PFSK-1 (cell line): ENCODE data around the gene EXOC4.

Experiments used
- FOXP2 ChIP-seq: optimal IDR thresholded peaks from 2 replicates; pipeline ENCODE3; 2011; ENCODE audit warnings: borderline replicate concordance, control low read depth, inconsistent platforms; ENCODE audit not compliant: insufficient read depth; ENCODE audit errors: extremely low read length, extremely low read depth
- POLR2AphosphoS5 ChIP-seq: IDR thresholded peaks from 2 replicates; pipeline ENCODE4 v1.6.1; 2012; ENCODE audit warnings: low read depth, mild to moderate bottlenecking, control low read depth, low read length, moderate library complexity
- SIN3A ChIP-seq: IDR thresholded peaks from 2 replicates; pipeline ENCODE4 v1.6.1; 2012; ENCODE audit warnings: mild to moderate bottlenecking, low read length, moderate library complexity, borderline replicate concordance; ENCODE audit not compliant: insufficient read depth
- TAF1 ChIP-seq: IDR thresholded peaks from 2 replicates; pipeline ENCODE4 v1.6.1; 2012; ENCODE audit warnings: low read length, control low read depth, borderline replicate concordance; ENCODE audit not compliant: insufficient read depth
- TF ChIP-seq, protein P1 (sequence below), 2 experiments: IDR thresholded peaks; 2 replicates each; pipeline versions ENCODE4 v1.6.1 to v1.8.0; 2011 to 2012; ENCODE audit warnings: low read depth in 2 of 2, low read length in 2 of 2, control low read depth in 1 of 2, inconsistent platforms in 1 of 2, mild to moderate bottlenecking in 1 of 2, moderate library complexity in 1 of 2; ENCODE audit not compliant: insufficient read depth in 1 of 2

Gene EXOC4

DNA sequence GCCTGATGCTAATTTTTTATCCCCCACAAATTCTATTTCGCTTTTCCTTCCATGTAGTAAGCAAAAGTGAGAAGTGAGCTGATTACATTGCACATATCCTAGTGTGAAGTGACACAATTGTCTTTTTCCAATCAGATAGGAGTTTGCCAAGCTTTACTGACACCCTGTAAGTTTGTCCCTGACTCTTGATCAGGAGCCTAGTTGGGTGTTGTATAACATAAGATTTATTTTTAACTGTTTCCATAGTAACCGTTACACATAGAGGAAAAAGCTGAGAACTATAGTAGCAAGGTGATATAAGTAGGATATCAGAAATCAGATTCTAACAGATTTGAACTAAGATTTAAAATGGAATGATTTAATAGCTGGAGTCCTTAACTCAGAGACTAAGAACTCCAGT, 31.2 kb downstream of the EXOC4 start:
- TF ChIP-seq, protein P1, sequence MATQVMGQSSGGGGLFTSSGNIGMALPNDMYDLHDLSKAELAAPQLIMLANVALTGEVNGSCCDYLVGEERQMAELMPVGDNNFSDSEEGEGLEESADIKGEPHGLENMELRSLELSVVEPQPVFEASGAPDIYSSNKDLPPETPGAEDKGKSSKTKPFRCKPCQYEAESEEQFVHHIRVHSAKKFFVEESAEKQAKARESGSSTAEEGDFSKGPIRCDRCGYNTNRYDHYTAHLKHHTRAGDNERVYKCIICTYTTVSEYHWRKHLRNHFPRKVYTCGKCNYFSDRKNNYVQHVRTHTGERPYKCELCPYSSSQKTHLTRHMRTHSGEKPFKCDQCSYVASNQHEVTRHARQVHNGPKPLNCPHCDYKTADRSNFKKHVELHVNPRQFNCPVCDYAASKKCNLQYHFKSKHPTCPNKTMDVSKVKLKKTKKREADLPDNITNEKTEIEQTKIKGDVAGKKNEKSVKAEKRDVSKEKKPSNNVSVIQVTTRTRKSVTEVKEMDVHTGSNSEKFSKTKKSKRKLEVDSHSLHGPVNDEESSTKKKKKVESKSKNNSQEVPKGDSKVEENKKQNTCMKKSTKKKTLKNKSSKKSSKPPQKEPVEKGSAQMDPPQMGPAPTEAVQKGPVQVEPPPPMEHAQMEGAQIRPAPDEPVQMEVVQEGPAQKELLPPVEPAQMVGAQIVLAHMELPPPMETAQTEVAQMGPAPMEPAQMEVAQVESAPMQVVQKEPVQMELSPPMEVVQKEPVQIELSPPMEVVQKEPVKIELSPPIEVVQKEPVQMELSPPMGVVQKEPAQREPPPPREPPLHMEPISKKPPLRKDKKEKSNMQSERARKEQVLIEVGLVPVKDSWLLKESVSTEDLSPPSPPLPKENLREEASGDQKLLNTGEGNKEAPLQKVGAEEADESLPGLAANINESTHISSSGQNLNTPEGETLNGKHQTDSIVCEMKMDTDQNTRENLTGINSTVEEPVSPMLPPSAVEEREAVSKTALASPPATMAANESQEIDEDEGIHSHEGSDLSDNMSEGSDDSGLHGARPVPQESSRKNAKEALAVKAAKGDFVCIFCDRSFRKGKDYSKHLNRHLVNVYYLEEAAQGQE (IDR thresholded peaks at IDR 0.05; ENCODE audit: insufficient read depth in 1 of 2, low read depth in 2 of 2, low read length in 2 of 2) = no peak
- TF ChIP-seq SIN3A (no peak), TAF1 (no peak), POLR2AphosphoS5 (no peak), FOXP2 (no peak)

DNA sequence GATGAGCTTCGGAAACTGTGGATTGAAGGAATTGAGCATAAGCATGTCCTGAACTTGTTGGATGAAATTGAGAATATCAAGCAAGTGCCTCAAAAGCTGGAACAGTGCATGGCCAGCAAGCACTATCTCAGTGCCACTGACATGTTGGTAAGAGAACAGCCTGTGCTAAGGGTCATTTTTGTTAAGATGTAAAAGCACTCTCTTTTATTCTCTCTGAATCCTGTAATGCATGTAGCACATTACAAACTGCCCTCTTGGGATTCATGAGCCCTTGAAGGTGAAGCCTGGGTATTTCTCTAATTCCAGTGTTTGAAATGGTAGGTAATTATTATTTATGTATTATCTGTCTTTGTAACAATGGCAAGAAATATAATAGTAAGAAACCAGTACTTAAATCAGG, 36.1 kb downstream of the EXOC4 start:
- no peak for TF ChIP-seq TAF1
- no peak for TF ChIP-seq POLR2AphosphoS5

GRCh38 chr7:133290041-133290440, 37.2 kb downstream of the EXOC4 start:
- TF ChIP-seq POLR2AphosphoS5 (no peak), FOXP2 (no peak), TAF1 (no peak), SIN3A (no peak)
- TF ChIP-seq, protein P1 (IDR thresholded peaks at IDR 0.05; ENCODE audit: insufficient read depth in 1 of 2, low read depth in 2 of 2, low read length in 2 of 2) = no peak

DNA sequence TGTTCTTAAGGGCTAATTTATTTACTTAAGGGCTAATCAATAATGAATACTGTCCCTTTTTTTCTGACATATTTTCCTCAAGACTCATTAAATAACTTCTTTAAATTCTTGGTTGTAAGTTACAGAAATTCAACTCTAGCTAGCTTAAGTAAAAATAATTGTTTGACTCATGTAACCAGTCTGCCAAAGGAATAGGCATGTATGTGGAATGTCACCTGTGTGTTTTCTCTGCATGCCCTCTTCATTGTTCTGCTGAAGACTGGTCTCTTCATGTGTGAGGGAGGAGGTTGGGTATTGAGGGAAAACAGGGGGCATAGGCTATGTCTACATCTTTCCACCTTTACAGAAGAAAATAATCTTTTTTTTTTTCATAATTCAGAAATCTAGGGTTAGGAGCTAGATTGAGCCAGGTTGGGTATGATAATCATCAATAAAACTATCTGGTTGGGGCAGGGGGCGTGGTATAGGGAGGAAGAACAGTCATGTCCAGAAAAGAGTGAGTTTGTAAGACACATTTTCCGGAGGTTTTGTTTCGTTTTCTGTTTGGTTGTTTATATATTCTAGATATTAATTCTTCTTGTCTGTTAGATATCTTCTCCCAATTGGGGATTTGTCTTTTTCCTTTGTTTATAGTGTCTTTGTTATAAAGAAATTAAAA, 37.9 kb downstream of the EXOC4 start:
- TF ChIP-seq SIN3A (no peak), FOXP2 (no peak), TAF1 (no peak), POLR2AphosphoS5 (no peak)
- TF ChIP-seq, protein P1 (IDR thresholded peaks at IDR 0.05; ENCODE audit: insufficient read depth in 1 of 2, low read depth in 2 of 2, low read length in 2 of 2) = no peak

DNA sequence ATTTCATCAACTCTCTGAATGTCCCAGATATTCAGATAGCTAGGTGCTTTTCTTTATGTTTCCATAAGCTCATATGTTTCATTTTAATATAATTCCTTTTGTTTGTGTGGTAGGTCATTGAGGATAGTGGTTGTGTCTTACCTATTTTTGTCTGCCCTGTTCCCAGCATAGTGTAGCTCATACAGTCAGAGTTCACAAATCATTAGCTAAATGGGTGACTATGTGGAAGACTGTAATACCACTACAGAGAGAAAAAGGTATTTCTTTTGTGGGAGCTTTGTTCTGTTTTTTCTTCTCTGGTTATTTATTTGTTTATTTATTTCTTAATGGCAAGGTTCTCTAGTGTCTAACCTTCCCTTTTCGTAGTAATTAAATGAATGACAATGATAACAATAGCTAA, 39.8 kb downstream of the EXOC4 start:
- TF ChIP-seq SIN3A = no peak
- no peak for TF ChIP-seq FOXP2

GRCh38 chr7:133293384-133294160, 40.7 kb downstream of the EXOC4 start:
- TF ChIP-seq SIN3A (no peak), POLR2AphosphoS5 (no peak), TAF1 (no peak), FOXP2 (no peak)
- TF ChIP-seq, protein P1 (IDR thresholded peaks at IDR 0.05; ENCODE audit: insufficient read depth in 1 of 2, low read depth in 2 of 2, low read length in 2 of 2) = no peak
